Lung (tissue), 12 donors: ENCODE results near the gene RHBDL2. TPM values are rescaled to one million over a fixed set of nuclear protein-coding genes. Genes with fewer than 3 reads are reported as not detected.
"Not testable (repeated sequence)": the region's sequence is repeated elsewhere in the genome, so short reads cannot be mapped to it uniquely, and the experiment has no call there.

Experiments used
- ATAC-seq: fragments of 200-7000 bp; cut with Tn5 transposase; one replicate; pipeline ENCODE4 v1.9.1; 2020; ENCODE audit warnings: moderate number of reproducible peaks; ENCODE audit not compliant: insufficient read depth, low FRiP score
- DNase-seq, 3 donors: peaks; one replicate each; pipeline ENCODE4 v3.0.0-alpha.2; 2013 to 2017
- H3K27ac ChIP-seq, 2 donors: one replicate each; pipeline ENCODE4 v1.5.1; 2013; ENCODE audit warnings: mild to moderate bottlenecking in 2 of 2, moderate library complexity in 2 of 2, control low read depth in 1 of 2, inconsistent platforms in 1 of 2, low read depth in 1 of 2, low read length in 1 of 2
- H3K27me3 ChIP-seq, 3 donors: one replicate each; pipeline ENCODE4 v1.5.1; 2013; ENCODE audit warnings: low read length in 2 of 3; ENCODE audit not compliant: control insufficient read depth in 3 of 3, insufficient read depth in 3 of 3
- H3K36me3 ChIP-seq, 4 donors: one replicate each; pipeline ENCODE4 v1.5.1; 2013; ENCODE audit warnings: low read length in 4 of 4, mild to moderate bottlenecking in 1 of 4, moderate library complexity in 1 of 4; ENCODE audit not compliant: control insufficient read depth in 4 of 4, insufficient read depth in 4 of 4
- H3K4me1 ChIP-seq, 5 donors: one replicate each; pipeline ENCODE4 v1.5.1; 2013; ENCODE audit warnings: low read length in 5 of 5, mild to moderate bottlenecking in 2 of 5, moderate library complexity in 1 of 5; ENCODE audit not compliant: control insufficient read depth in 5 of 5, insufficient read depth in 5 of 5
- H3K4me3 ChIP-seq: one replicate; pipeline ENCODE4 v1.5.1; 2013; ENCODE audit warnings: mild to moderate bottlenecking, control low read depth, moderate library complexity
- H3K9ac ChIP-seq, 2 donors: one replicate each; pipeline ENCODE4 v1.5.1; 2013; ENCODE audit warnings: low read length in 2 of 2, control low read depth in 1 of 2; ENCODE audit not compliant: insufficient read depth in 1 of 2
- H3K9me3 ChIP-seq, 4 donors: one replicate each; pipeline ENCODE4 v1.5.1; 2013; ENCODE audit warnings: low read length in 3 of 4, mild to moderate bottlenecking in 1 of 4, moderate library complexity in 1 of 4; ENCODE audit not compliant: control insufficient read depth in 4 of 4, insufficient read depth in 3 of 4
- CTCF ChIP-seq: IDR thresholded peaks from 2 replicates; pipeline ENCODE4 v1.5.1; 2012; ENCODE audit warnings: mild to moderate bottlenecking; ENCODE audit errors: control extremely low read depth, extremely low read depth
- whole genome bisulfite sequencing, 2 donors: extraction: QIAGEN DNeasy Blood & Tissue Kit; methylation state at CpG; one replicate each; pipeline ENCODE4 v1.1.7; 2013; 5-methylcytosine and 5-hydroxymethylcytosine counted together
- polyA plus RNA-seq, 2 donors: library from polyadenylated mRNA; stranded (reverse); fragments of 200-250 nt; gene quantifications; one replicate each; pipeline ENCODE4 v1.2.1, GENCODE V29; 2013
- total RNA-seq, 2 donors: library from RNA; depleted of rRNA in 1 of 2; stranded (reverse); fragments of >200 nt in 1 of 2; gene quantifications; one replicate each; pipeline ENCODE4 v1.2.1, GENCODE V29; 2014 to 2021
- donor health status: control.
- donor health status: control.
- donor health status: Bipolar disorder and iron deficiency.
- donor health status: healthy.
- donor health status: DM: yes; HTN: yes; CAD: no.

RHBDL2 gene
- total and polyA plus RNA-seq, 4 donors, result 0.97 to 3.3 (median 1.2) TPM

GRCh38 chr1:38918568-38918967 lies 23.1 kb downstream of the RHBDL2 start:
- no peak overlapping the region for H3K4me3 ChIP-seq
- DNase-seq (no peak), ATAC-seq (no peak)
- H3K27me3 ChIP-seq, result no peaks in the 10 kb centered on the region
- no peaks in the 10 kb centered on the region for H3K36me3 ChIP-seq
- no peak for TF ChIP-seq CTCF
- no peak overlapping the region for H3K9ac ChIP-seq
- WGBS, 2 donors, result 75 to 78% methylated on average over 5 of the region's 5 CpGs
- H3K4me1 ChIP-seq, result no peaks in the 10 kb centered on the region
- H3K9me3 ChIP-seq, result no peaks in the 10 kb centered on the region
- H3K27ac ChIP-seq, result no peak overlapping the region

GRCh38 chr1:38917772-38918171 lies 23.9 kb downstream of the RHBDL2 start:
- no peaks in the 10 kb centered on the region for H3K4me1 ChIP-seq
- H3K27ac ChIP-seq, result no peak overlapping the region
- H3K9me3 ChIP-seq, result no peaks in the 10 kb centered on the region
- WGBS, 2 donors, result 89 to 92% methylated on average over 1 of the region's 1 CpG
- no peak for TF ChIP-seq CTCF
- H3K9ac ChIP-seq, result no peak overlapping the region
- no peaks in the 10 kb centered on the region for H3K27me3 ChIP-seq
- ATAC-seq (no peak), DNase-seq (no peak)
- no peak overlapping the region for H3K4me3 ChIP-seq
- no peaks in the 10 kb centered on the region for H3K36me3 ChIP-seq

GRCh38 chr1:38917337-38917736 lies 24.3 kb downstream of the RHBDL2 start:
- Histone ChIP-seq H3K36me3 (no peaks in the 10 kb centered on the region), H3K9me3 (no peaks in the 10 kb centered on the region), H3K9ac (no peak overlapping the region), H3K4me1 (no peaks in the 10 kb centered on the region), H3K27ac (no peak overlapping the region), H3K4me3 (no peak overlapping the region), H3K27me3 (no peaks in the 10 kb centered on the region)
- DNase-seq (no peak), ATAC-seq (no peak)
- 94 to 96% methylated on average over 3 of the region's 3 CpGs for WGBS, 2 donors
- TF ChIP-seq CTCF, result no peak

- no peaks in the 10 kb centered on the region for H3K9me3 ChIP-seq
- H3K4me3 ChIP-seq, result no peak overlapping the region
- 50 to 57% methylated on average over 3 of the region's 3 CpGs for WGBS, 2 donors
- H3K4me1 ChIP-seq, result no peaks in the 10 kb centered on the region
- H3K36me3 ChIP-seq, result no peaks in the 10 kb centered on the region
- no peak overlapping the region for H3K27ac ChIP-seq
- no peaks in the 10 kb centered on the region for H3K27me3 ChIP-seq
- no peak overlapping the region for H3K9ac ChIP-seq
- TF ChIP-seq CTCF, result no peak
- DNase-seq (no peak), ATAC-seq (no peak)
These were observed 26.2 kb downstream of the RHBDL2 start for GRCh38 chr1:38915352-38915948.

- H3K4me3 ChIP-seq, H3K27ac ChIP-seq, H3K9me3 ChIP-seq, H3K36me3 ChIP-seq, H3K4me1 ChIP-seq, ATAC-seq, DNase-seq, H3K27me3 ChIP-seq, H3K9ac ChIP-seq: not testable (repeated sequence)
- 97% methylated on average over 8 of the region's 8 CpGs for WGBS, 2 donors
These were observed 26.7 kb downstream of the RHBDL2 start for GRCh38 chr1:38914908-38915307.
